Measurements from ENCODE around the gene RNF5. TPM values are rescaled to one million over a fixed set of nuclear protein-coding genes. Genes with fewer than 3 reads are reported as not detected.

RNF5 gene
- polyA plus RNA-seq, 1 experiment: 33.3 TPM

DNA sequence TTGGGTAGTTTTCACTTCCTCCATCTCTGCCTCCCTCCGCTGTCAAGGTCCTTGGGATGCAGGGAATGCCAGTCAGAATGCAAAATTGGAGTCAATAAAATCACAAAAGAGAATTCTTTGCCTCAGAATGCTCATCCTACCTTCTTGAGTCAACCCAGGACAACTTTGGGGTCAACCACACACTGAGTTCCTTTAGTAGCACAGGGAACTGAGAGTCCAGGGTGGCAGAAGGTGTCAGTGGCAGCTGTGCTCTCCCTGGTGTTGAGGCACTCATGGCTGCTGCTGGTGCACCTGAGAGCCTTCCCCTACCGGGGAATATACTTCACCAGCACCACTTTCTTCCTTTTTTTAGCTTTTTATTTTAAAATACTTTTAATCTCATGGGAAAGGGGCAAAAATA is 46.5 kb downstream of the RNF5 start:
- no peaks in the 10 kb centered on the region for H3K9me3 ChIP-seq (ENCODE audit: control insufficient read depth, insufficient read depth, low read length)
- TF ChIP-seq, protein P1, sequence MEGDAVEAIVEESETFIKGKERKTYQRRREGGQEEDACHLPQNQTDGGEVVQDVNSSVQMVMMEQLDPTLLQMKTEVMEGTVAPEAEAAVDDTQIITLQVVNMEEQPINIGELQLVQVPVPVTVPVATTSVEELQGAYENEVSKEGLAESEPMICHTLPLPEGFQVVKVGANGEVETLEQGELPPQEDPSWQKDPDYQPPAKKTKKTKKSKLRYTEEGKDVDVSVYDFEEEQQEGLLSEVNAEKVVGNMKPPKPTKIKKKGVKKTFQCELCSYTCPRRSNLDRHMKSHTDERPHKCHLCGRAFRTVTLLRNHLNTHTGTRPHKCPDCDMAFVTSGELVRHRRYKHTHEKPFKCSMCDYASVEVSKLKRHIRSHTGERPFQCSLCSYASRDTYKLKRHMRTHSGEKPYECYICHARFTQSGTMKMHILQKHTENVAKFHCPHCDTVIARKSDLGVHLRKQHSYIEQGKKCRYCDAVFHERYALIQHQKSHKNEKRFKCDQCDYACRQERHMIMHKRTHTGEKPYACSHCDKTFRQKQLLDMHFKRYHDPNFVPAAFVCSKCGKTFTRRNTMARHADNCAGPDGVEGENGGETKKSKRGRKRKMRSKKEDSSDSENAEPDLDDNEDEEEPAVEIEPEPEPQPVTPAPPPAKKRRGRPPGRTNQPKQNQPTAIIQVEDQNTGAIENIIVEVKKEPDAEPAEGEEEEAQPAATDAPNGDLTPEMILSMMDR (IDR thresholded peaks at IDR 0.05; ENCODE audit: low read depth, low read length): no peak
- no peak overlapping the region for H3K4me3 ChIP-seq (ENCODE audit: low read depth, low read length)
- H3K27ac ChIP-seq (ENCODE audit: low read depth, low read length): no peak overlapping the region
- POLR2A ChIA-PET: no interaction called here
- peaks cover 30% of the 10 kb centered on the region for H3K27me3 ChIP-seq (ENCODE audit: control insufficient read depth, insufficient read depth, low read length)
- CTCF ChIA-PET: interaction anchor here (1.0 kb wide), 1 partner anchor 106 kb away, joined by 3 read pairs; no protein-coding TSS in a partner anchor
- no peak for DNase-seq (ENCODE audit: low read depth, low spot score)

DNA sequence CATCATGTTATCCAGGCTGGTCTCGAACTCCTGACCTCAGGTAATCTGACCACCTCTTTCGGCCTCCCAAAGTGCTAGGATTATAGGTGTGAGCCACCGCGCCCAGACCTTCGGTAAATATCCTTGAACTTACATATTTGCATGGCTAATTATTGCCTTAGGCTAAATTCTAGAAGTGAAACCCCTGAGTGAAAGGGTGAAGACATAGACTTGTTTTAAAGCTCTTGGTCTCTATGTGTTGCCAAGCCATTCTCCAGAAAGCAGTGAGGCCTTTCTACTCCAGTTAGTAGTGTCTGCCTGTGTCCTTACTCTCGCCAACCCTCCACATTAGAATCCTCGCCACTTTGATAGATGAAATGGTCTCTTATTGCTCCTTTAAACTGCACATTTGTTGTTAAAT is 48.2 kb downstream of the RNF5 start:
- Histone ChIP-seq H3K27ac (ENCODE audit: low read depth, low read length) (no peak overlapping the region), H3K4me3 (ENCODE audit: low read depth, low read length) (no peak overlapping the region), H3K27me3 (ENCODE audit: control insufficient read depth, insufficient read depth, low read length) (peaks cover 24% of the 10 kb centered on the region), H3K9me3 (ENCODE audit: control insufficient read depth, insufficient read depth, low read length) (no peaks in the 10 kb centered on the region)
- ChIA-PET CTCF (no interaction called here), POLR2A (no interaction called here)
- no peak for DNase-seq (ENCODE audit: low read depth, low spot score)
- TF ChIP-seq, protein P1 (IDR thresholded peaks at IDR 0.05; ENCODE audit: low read depth, low read length): no peak

Small RNAs within 50 kb of the gene (small RNA-seq; reads per million reads assigned to genes)
- gene AL662884.1 (ENCODE audit: insufficient read length, low read depth) (not detected), gene MIR6833 (ENCODE audit: insufficient read length, low read depth) (not detected)

Other genes starting within 250 kb of the RNF5 start
- 13.3 and 14.0 TPM in 2 replicates for gene CFB, start 232.3 kb upstream of the RNF5 start, polyA plus RNA-seq (2011; rRNA removed)
- gene NELFE, start 219.4 kb upstream of the RNF5 start, polyA plus RNA-seq (2011; rRNA removed): 51.4 and 55.7 TPM in 2 replicates
- 26.0 and 30.4 TPM in 2 replicates for gene SKIC2, start 219.2 kb upstream of the RNF5 start, polyA plus RNA-seq (2011; rRNA removed)
- 11.4 and 14.9 TPM in 2 replicates for gene DXO, start 206.3 kb upstream of the RNF5 start, polyA plus RNA-seq (2011; rRNA removed)
- 7.5 and 7.6 TPM in 2 replicates for gene C4A, start 196.3 kb upstream of the RNF5 start, polyA plus RNA-seq (2011; rRNA removed)
- gene C4B, start 163.6 kb upstream of the RNF5 start, polyA plus RNA-seq (2011; rRNA removed): 5.8 and 7.8 TPM in 2 replicates
- 0.05 and 0.06 TPM in 2 replicates for gene CYP21A2, start 140.0 kb upstream of the RNF5 start, polyA plus RNA-seq (2011; rRNA removed)
- gene TNXB, start 69.1 kb upstream of the RNF5 start, polyA plus RNA-seq (2011; rRNA removed): 0.25 and 0.35 TPM in 2 replicates
- gene ATF6B, start 50.2 kb upstream of the RNF5 start, polyA plus RNA-seq (2011; rRNA removed): 39.2 and 60.0 TPM in 2 replicates
- 3.1 and 3.8 TPM in 2 replicates for gene FKBPL, start 48.1 kb upstream of the RNF5 start, polyA plus RNA-seq (2011; rRNA removed)
- 0.27 and 0.47 TPM in 2 replicates for gene PRRT1, start 26.5 kb upstream of the RNF5 start, polyA plus RNA-seq (2011; rRNA removed)
- gene PPT2, start 24.3 kb upstream of the RNF5 start, polyA plus RNA-seq (2011; rRNA removed): 12.6 and 14.1 TPM in 2 replicates
- 2.5 and 2.8 TPM in 2 replicates for gene EGFL8, start 13.8 kb upstream of the RNF5 start, polyA plus RNA-seq (2011; rRNA removed)
- gene AGPAT1, start 2.3 kb upstream of the RNF5 start, polyA plus RNA-seq (2011; rRNA removed): 97.1 and 116 TPM in 2 replicates
- 2.4 and 2.6 TPM in 2 replicates for gene AGER, start 5.8 kb downstream of the RNF5 start, polyA plus RNA-seq (2011; rRNA removed)
- 56.5 and 59.2 TPM in 2 replicates for gene PBX2, start 11.8 kb downstream of the RNF5 start, polyA plus RNA-seq (2011; rRNA removed)
- 4.7 and 6.0 TPM in 2 replicates for gene GPSM3, start 14.2 kb downstream of the RNF5 start, polyA plus RNA-seq (2011; rRNA removed)
- gene NOTCH4, start 45.7 kb downstream of the RNF5 start, polyA plus RNA-seq (2011; rRNA removed): 0.37 and 0.55 TPM in 2 replicates
- not detected in 2 replicates for gene TSBP1, start 193.5 kb downstream of the RNF5 start, polyA plus RNA-seq (2011; rRNA removed)
- gene BTNL2, start 228.8 kb downstream of the RNF5 start, polyA plus RNA-seq (2011; rRNA removed): not detected in 2 replicates

Data from AG04450 (cell line).